Gastroesophageal sphincter (tissue), 3 donors: ENCODE data around the gene KHDRBS2.

Experiments
- CTCF ChIP-seq, 4 experiments: fragments of 200-600 bp in 2 of 4; fragments of 450-650 bp in 2 of 4; sonication (generic) in 1 of 4; IDR thresholded peaks; one replicate each; pipeline ENCODE4 v1.5.1; 2017 to 2019; ENCODE audit warnings: antibody characterized with exemption in 4 of 4, mild to moderate bottlenecking in 2 of 4, moderate library complexity in 2 of 4
- EP300 ChIP-seq: sonication (generic); formaldehyde crosslinking; IDR thresholded peaks from one replicate; pipeline ENCODE4 v1.6.1; 2017; ENCODE audit warnings: antibody characterized with exemption, mild to moderate bottlenecking
- POLR2A ChIP-seq, 2 donors: fragments of 450-650 bp; IDR thresholded peaks; one replicate each; pipeline ENCODE4 v1.6.1; 2017; ENCODE audit warnings: antibody characterized with exemption in 2 of 2, mild to moderate bottlenecking in 2 of 2, moderate library complexity in 1 of 2
- POLR2AphosphoS5 ChIP-seq: sonication (generic); formaldehyde crosslinking; IDR thresholded peaks from one replicate; pipeline ENCODE4 v1.6.1; 2017; ENCODE audit warnings: antibody characterized with exemption

GRCh38 chr6:62262283-62262682, 23.7 kb downstream of the KHDRBS2 start:
- no peak for TF ChIP-seq POLR2AphosphoS5
- no peak for TF ChIP-seq EP300
- TF ChIP-seq CTCF (IDR thresholded peaks at IDR 0.05): no peak
- TF ChIP-seq POLR2A (IDR thresholded peaks at IDR 0.05): no peak
